HepG2 (cell line): ENCODE data around the gene UBE3D.

Source experiments
- AKAP8 ChIP-seq: sonication (generic); formaldehyde crosslinking; IDR thresholded peaks from 2 replicates; pipeline ENCODE4 v1.5.1; 2020; ENCODE audit warnings: mild to moderate bottlenecking, missing genetic modification reagents
- CEBPB ChIP-seq: IDR thresholded peaks from 2 replicates; pipeline ENCODE4 v1.6.1; 2011; ENCODE audit warnings: low read depth, low read length, improper control_type of control experiment, borderline replicate concordance
- ETV6 ChIP-seq: sonication (generic); formaldehyde crosslinking; conservative IDR thresholded peaks from 2 replicates; pipeline ENCODE4 v1.4.0; 2020; ENCODE audit warnings: missing genetic modification reagents
- JUND ChIP-seq: sonication (generic); formaldehyde crosslinking; IDR thresholded peaks from 2 replicates; pipeline ENCODE4 v1.8.0; 2022; ENCODE audit warnings: mild to moderate bottlenecking, missing genetic modification reagents
- MAZ ChIP-seq, 2 experiments: sonication (generic) in 1 of 2; formaldehyde crosslinking in 1 of 2; IDR thresholded peaks; 2 replicates each; pipeline versions ENCODE4 v1.5.0 to v1.6.1; 2012 to 2020; ENCODE audit warnings: low read depth in 2 of 2, mild to moderate bottlenecking in 2 of 2, borderline replicate concordance in 1 of 2, improper control_type of control experiment in 1 of 2, low read length in 1 of 2, missing genetic modification reagents in 1 of 2, moderate library complexity in 1 of 2
- MYC ChIP-seq: sonication (generic); formaldehyde crosslinking; IDR thresholded peaks from 2 replicates; pipeline ENCODE4 v1.9.0; 2021; ENCODE audit warnings: missing genetic modification reagents, borderline replicate concordance
- NR2C2 ChIP-seq: sonication (generic); formaldehyde crosslinking; IDR thresholded peaks from 2 replicates; pipeline ENCODE4 v1.4.0; 2020; ENCODE audit warnings: missing genetic modification reagents, mild to moderate bottlenecking, moderate library complexity, borderline replicate concordance
- YY1 ChIP-seq: IDR thresholded peaks from 2 replicates; pipeline ENCODE4 v1.6.1; 2011; ENCODE audit warnings: low read length, low read depth, moderate library complexity, mild to moderate bottlenecking; ENCODE audit not compliant: insufficient read depth, insufficient replicate concordance
- ZBTB21 ChIP-seq: sonication (generic); formaldehyde crosslinking; IDR thresholded peaks from 2 replicates; pipeline ENCODE4 v1.4.0; 2020; ENCODE audit warnings: missing genetic modification reagents
- ZBTB42 ChIP-seq: sonication (generic); formaldehyde crosslinking; IDR thresholded peaks from 2 replicates; pipeline ENCODE4 v1.5.0; 2020; ENCODE audit warnings: mild to moderate bottlenecking, missing genetic modification reagents
- ZFP82 ChIP-seq: sonication (generic); formaldehyde crosslinking; IDR thresholded peaks from 2 replicates; pipeline ENCODE4 v1.5.1; 2020; ENCODE audit warnings: mild to moderate bottlenecking, missing genetic modification reagents, borderline replicate concordance

DNA sequence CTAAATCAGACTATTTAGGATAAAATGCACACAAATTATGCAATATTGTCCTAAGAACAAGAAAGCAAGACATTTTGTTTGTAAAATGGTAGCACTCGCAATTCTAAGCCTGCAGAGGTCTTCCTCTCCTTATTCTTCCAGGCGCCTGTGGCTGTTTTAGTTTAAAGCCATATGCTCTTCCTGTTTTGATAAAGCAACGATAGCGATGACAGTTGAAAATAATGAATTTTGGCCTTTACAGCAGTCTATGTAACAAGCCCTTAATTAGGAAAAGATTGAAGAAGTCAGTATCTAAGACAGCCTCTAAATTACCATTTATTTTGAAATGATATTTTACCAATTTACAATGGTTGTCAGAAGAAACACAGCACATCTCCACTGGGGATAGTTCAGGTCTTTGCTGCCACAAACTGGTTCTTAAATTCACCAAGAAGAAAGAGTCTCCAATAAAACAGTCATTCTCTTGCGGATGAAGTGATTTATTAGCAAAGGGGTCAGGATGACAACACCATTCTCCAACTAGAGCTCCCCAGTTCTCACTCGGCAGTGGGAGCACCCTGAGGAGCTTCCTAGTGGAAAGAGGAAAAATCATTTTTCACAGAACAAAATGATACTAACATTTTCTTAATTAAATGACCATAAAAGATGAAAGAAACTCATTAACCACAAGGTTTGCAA, 21.4 kb downstream of the UBE3D start:
- TF ChIP-seq ZBTB42 (CRISPR knock-in tag) = no peak
- TF ChIP-seq AKAP8 (CRISPR knock-in tag) = no peak
- TF ChIP-seq NR2C2 = no peak
- no peak for TF ChIP-seq ZBTB21 (CRISPR knock-in tag)
- no peak for TF ChIP-seq CEBPB
- no peak for TF ChIP-seq JUND (CRISPR knock-in tag)
- no peak for TF ChIP-seq YY1
- TF ChIP-seq MYC (CRISPR knock-in tag) = no peak
- no peak for TF ChIP-seq MAZ (IDR thresholded peaks at IDR 0.05; ENCODE audit: borderline replicate concordance, low read depth, low read length)
- no peak for TF ChIP-seq MAZ (CRISPR knock-in tag; IDR thresholded peaks at IDR 0.05; ENCODE audit: low read depth)
- TF ChIP-seq ZFP82 (CRISPR knock-in tag) = no peak
- TF ChIP-seq ETV6 (CRISPR knock-in tag) = no peak
